DMS153 (cell line): ENCODE measurements around the gene LMNTD1.
"Not testable (repeated sequence)": the region's sequence is repeated elsewhere in the genome, so short reads cannot be mapped to it uniquely, and the experiment has no call there.

Experiments used
- DNase-seq: peaks from one replicate; lab custom pipeline; 2025; lab: John Stamatoyannopoulos, UW

LMNTD1 gene

GRCh38 chr12:25433024-25433423 lies 120.1 kb downstream of the LMNTD1 start:
- DNase-seq, result no peak

- no peak for DNase-seq
These were observed 125.5 kb downstream of the LMNTD1 start for GRCh38 chr12:25427337-25428249.

GRCh38 chr12:25426821-25427220 lies 126.3 kb downstream of the LMNTD1 start:
- DNase-seq, result not testable (repeated sequence)
